ENCODE results near the gene RABGGTA. TPM values are rescaled to one million over a fixed set of nuclear protein-coding genes. Genes with fewer than 3 reads are reported as not detected.

RABGGTA gene
- total RNA-seq, 1 donor from 2014 or later, result 31.1 TPM

DNA sequence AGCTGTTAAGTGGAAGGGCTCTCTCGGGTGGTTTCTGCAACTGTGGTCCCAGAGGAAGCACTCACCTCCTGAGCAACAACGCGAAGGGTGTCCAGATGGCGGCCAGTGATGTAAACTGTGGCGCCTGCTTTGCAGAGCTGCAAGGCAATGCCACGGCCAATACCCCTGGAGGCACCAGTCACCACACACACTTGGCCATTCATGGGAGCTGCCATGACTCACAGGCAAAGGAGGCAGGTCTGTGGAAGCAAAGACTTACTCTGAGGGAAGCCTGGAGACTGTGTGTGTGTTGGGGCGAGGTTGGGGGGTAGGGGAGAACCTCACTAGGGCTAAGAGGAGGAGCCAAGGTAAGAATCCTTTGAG, 27.5 kb upstream of the RABGGTA start:
- Mint-ChIP-seq H3K9me3 (no peaks in the 10 kb centered on the region), H3K36me3 (peaks cover 4% of the 10 kb centered on the region), H3K27ac (peak overlapping the region; percentile 98), H3K4me1 (ENCODE audit: unreplicated experiment) (peaks cover 33% of the 10 kb centered on the region), H3K4me3 (peak overlapping the region; percentile 95), H3K27me3 (no peaks in the 10 kb centered on the region)
- TF ChIP-seq, protein P1, sequence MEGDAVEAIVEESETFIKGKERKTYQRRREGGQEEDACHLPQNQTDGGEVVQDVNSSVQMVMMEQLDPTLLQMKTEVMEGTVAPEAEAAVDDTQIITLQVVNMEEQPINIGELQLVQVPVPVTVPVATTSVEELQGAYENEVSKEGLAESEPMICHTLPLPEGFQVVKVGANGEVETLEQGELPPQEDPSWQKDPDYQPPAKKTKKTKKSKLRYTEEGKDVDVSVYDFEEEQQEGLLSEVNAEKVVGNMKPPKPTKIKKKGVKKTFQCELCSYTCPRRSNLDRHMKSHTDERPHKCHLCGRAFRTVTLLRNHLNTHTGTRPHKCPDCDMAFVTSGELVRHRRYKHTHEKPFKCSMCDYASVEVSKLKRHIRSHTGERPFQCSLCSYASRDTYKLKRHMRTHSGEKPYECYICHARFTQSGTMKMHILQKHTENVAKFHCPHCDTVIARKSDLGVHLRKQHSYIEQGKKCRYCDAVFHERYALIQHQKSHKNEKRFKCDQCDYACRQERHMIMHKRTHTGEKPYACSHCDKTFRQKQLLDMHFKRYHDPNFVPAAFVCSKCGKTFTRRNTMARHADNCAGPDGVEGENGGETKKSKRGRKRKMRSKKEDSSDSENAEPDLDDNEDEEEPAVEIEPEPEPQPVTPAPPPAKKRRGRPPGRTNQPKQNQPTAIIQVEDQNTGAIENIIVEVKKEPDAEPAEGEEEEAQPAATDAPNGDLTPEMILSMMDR (conservative IDR thresholded peaks at IDR 0.05), result no peak
- DNase-seq (ENCODE audit: extremely low spot score, unreplicated experiment), result no peak

DNA sequence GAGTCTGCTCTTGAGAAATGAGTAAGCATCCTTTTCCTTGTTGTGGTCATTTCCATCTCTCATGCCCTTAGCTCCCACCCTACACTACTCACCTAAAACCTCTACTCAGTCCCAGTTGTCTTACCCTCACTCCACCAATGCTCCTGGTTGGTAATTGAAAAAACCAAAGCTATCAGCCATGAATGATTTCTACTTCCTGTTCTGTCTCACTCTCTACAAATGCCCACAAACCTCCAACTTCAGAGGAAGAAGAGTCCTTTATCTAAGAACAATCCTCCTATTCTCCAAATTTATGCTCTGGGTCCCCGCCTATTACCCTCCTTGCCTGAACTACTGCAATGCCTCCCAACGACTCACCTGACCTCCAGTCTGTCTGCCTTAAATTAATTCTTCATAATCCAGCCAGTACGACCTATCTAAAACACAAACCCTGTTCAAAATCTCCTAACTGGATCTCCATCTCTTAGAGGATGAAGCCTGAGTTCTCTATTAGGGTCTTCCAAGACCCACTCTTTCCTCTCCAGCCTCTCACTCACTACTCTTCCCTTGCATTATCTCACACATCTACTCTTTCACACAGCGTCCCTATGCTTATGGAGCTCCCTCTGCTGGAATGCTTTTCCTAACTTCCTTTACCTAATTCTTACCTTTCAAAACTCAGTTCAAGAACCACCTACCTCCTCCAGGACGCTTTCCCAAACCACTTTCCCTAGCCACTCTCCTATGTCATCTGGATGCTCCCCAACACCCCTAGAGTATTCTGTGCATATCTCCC, 26.0 kb upstream of the RABGGTA start:
- no peaks in the 10 kb centered on the region for H3K27me3 Mint-ChIP-seq
- no peaks in the 10 kb centered on the region for H3K9me3 Mint-ChIP-seq
- TF ChIP-seq, protein P1 (conservative IDR thresholded peaks at IDR 0.05), result peak; percentile 54
- DNase-seq (ENCODE audit: extremely low spot score, unreplicated experiment), result no peak
- H3K4me3 Mint-ChIP-seq, result peak overlapping the region; percentile 64
- H3K4me1 Mint-ChIP-seq (ENCODE audit: unreplicated experiment), result peaks cover 33% of the 10 kb centered on the region
- peak overlapping the region; percentile 83 for H3K27ac Mint-ChIP-seq
- peaks cover 4% of the 10 kb centered on the region for H3K36me3 Mint-ChIP-seq

DNA sequence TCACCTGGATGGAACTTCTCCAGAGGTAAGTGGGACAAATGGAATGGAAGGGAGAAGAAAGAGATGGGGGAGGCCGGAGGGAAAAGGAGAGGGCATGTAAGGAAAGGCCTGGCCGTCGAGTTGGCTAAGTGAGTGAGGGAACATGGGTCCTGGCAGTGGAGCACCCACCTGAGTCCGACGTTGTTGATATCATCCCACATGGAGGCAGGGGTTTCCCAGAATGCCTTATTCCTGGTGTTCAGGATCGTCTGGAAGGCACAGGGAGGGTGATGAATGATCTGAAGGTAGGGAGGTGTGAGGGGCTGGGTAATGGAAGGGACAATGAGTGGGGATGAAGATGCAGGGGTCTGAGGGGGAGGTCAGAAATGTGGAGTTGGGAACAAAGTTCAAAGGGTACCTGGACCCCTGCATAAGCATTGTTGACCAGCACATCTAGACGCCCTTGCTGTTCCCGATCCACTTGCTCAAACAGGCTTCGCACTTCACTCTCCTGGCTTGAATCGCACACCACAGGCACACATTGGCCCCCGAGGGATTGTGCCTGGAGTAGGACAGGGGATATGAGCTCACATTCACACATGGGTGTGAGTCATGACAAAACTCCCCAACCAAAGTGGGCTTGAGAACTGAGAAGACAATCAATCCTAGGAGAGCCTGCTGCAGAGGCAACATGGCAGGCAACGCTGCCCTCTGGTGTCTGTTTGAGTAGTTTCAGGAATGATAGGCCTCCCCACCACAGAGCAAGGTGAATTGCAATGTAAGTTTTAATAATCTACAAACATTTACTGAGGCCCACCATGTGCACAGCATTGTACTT, 25.2 kb upstream of the RABGGTA start:
- DNase-seq (ENCODE audit: extremely low spot score, unreplicated experiment), result no peak
- TF ChIP-seq, protein P1 (conservative IDR thresholded peaks at IDR 0.05), result peak; percentile 84
- peaks cover 32% of the 10 kb centered on the region for H3K4me1 Mint-ChIP-seq (ENCODE audit: unreplicated experiment)
- peak overlapping the region; percentile 35 for H3K4me3 Mint-ChIP-seq
- H3K27ac Mint-ChIP-seq, result peak overlapping the region; percentile 83
- no peaks in the 10 kb centered on the region for H3K9me3 Mint-ChIP-seq
- peaks cover 4% of the 10 kb centered on the region for H3K36me3 Mint-ChIP-seq
- no peaks in the 10 kb centered on the region for H3K27me3 Mint-ChIP-seq

DNA sequence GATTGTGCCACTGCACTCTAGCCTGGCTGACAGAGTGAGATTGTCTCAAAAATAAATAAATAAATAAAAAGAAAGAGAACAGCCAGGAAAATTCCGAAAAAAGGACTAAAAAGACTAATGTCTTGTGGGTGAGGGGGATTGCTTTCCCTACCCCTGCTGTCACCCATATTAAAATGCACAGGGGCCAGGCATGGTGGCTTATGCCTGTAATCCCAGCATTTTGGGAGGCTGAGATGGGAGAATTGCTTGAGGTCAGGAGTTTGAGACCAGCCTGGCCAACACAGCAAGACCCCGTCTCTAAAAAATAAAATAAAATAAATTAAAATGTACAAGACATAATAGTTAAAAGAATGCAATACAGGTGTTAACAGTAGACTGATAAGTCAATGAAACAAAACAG, 22.1 kb upstream of the RABGGTA start:
- no peak overlapping the region for H3K4me3 Mint-ChIP-seq
- H3K27me3 Mint-ChIP-seq, result no peaks in the 10 kb centered on the region
- H3K36me3 Mint-ChIP-seq, result peaks cover 7% of the 10 kb centered on the region
- H3K27ac Mint-ChIP-seq, result no peak overlapping the region
- H3K4me1 Mint-ChIP-seq (ENCODE audit: unreplicated experiment), result peaks cover 13% of the 10 kb centered on the region
- no peak for DNase-seq (ENCODE audit: extremely low spot score, unreplicated experiment)
- no peaks in the 10 kb centered on the region for H3K9me3 Mint-ChIP-seq
- TF ChIP-seq, protein P1 (conservative IDR thresholded peaks at IDR 0.05), result no peak

DNA sequence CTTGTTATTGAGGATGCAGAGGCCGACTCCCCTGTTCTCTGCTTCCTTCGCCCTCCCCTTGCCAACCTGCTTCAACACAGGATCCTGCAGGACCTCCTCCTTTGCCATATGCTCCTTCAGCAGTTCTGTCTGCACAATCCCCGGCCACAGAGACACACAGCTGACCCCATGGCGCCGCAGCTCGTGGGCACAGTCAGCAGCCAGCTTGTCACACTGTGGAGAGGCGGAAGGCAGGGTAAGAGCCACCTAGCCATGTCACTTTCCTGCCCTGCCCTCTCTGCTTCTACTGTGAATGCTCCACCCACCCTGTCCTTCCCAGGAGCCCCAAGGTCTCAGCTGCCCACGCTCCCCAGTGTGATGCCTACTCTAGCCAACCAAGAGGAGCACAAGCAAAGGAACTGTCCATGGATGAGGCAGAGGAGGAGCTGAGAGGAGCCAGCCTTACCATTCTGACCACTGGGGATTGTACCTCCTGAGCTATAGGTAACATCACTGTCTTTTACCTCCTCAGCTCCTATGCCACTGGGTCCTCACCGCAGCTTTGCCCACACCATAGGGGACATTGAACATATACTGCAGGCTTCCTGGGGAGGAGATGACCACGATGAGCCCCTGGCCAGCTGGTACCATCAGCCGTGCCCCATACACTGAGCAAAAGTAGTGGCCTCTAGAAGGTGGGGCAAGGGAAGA, 20.9 kb upstream of the RABGGTA start:
- no peak overlapping the region for H3K27ac Mint-ChIP-seq
- H3K9me3 Mint-ChIP-seq, result no peaks in the 10 kb centered on the region
- TF ChIP-seq, protein P1 (conservative IDR thresholded peaks at IDR 0.05), result no peak
- DNase-seq (ENCODE audit: extremely low spot score, unreplicated experiment), result no peak
- peaks cover 7% of the 10 kb centered on the region for H3K36me3 Mint-ChIP-seq
- H3K4me3 Mint-ChIP-seq, result no peak overlapping the region
- peaks cover 8% of the 10 kb centered on the region for H3K4me1 Mint-ChIP-seq (ENCODE audit: unreplicated experiment)
- no peaks in the 10 kb centered on the region for H3K27me3 Mint-ChIP-seq

Data from type B pancreatic cell (in vitro differentiated cells).